T1000 (cell line): ENCODE measurements around the gene ABCA6.
"Not testable (repeated sequence)": the region's sequence is repeated elsewhere in the genome, so short reads cannot be mapped to it uniquely, and the experiment has no call there.

Source experiments
- DNase-seq: peaks from one replicate; lab custom pipeline; 2025; ENCODE audit warnings: mixed read lengths; lab: John Stamatoyannopoulos, UW

Gene ABCA6

GRCh38 chr17:69134112-69134511 is 7.6 kb downstream of the ABCA6 start:
- no peak for DNase-seq

DNA sequence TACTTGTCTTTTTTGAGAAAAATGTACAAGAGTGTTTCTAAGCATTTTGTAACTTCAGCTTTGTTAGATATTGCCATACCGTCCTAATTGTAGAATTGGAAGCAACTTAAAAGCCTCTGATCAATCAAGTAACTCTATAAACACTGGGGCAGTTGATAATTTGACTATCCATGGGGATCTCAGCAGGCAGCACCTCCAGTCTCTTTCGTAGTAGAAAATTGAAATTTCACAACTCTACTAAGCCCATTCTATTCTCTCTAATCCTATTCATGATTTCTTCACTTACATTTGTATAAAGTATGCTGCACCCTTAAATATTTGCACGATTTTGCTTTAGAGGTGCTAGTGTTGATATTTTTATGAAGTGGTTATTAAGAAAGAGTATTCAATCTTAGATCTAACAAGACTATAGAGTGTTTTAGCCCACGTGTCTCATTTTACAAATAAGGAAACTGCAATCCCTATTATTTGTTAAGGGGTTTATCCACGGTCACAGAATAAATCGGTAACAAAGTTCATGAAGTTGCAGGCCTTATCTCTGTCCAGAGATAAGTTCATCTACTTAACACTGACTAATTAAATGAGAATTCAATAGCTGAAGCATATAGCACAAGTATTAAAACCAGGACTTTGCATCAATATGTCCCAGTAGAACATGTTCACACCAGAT is 10.9 kb downstream of the ABCA6 start:
- no peak for DNase-seq

- DNase-seq, result no peak
Observed at GRCh38 chr17:69123626-69124025, 18.1 kb downstream of the ABCA6 start.

DNA sequence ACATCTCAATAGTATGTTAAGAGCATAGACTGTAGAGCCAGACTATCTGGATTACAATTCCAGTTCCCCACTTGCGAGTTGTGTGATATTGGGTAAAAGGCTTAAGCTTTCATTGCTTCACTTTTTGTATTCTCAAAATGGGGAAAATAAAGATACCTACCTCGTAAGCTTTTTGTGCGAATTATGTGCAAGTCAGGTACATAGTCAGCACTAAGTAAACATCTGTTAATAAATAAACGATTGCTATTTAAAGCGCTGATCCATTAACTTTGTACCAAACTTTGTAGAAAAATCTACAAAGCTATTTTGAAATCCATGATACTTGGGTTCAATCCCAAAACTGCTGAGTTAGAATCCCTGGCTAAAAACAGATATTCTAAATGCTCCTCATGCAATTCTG is 19.6 kb downstream of the ABCA6 start:
- no peak for DNase-seq

- DNase-seq, result no peak
Observed at GRCh38 chr17:69117855-69118784, 23.6 kb downstream of the ABCA6 start.

DNA sequence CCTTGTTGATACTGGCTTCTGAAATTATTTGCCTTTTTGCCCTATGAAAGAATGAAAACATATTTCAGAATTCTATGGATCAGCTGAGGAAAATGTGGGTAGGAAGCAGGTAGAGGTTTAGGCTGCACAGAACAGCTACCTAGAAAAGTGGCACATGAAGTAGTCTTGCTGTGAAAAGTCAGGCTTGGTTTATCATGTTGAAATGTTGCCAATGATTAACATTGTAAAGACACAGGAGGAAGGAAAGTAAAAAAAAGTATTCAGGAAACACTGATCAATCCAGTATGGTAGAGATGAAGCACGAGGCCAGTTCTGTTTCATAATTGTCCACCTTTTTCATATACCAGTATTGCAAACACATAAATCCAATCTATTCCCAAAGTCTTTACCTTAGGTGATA is 29.9 kb downstream of the ABCA6 start:
- no peak for DNase-seq

DNA sequence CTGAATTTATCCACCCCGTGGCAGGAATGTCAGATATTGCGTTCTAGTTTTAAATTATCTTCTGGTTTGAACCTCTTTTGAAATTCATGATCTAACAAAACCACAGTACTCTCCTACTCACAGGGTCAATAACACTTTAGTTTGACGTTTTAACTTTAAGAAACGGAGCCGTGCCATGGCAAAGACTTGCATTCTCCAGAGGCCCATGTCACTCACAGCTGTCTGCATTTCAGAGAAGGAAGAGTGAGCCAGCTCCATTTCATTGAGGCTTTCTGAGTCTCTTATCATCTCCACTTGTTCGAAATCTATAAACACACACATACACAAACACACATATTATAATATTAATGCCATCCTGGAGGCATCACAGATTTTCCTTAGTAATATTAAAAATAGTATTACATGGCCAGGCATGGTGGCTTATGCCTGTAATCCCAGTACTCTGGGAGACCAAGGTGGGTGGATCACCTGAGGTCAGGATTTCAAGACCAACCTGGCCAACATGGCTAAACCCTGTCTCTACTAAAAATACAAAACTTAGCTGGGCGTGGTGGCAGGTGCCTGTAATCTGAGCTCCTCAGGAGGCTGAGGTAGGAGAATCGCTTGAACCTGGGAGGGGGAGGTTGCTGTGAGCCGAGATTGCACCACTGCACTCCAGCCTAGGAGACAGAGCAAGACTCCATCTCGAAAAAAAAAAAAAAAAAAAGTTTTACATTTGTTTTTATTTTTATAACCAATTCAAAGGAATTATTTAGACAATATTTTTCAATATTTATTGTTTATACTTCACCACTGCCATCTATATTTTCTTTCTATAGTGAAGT is 35.6 kb downstream of the ABCA6 start:
- DNase-seq, result no peak

DNA sequence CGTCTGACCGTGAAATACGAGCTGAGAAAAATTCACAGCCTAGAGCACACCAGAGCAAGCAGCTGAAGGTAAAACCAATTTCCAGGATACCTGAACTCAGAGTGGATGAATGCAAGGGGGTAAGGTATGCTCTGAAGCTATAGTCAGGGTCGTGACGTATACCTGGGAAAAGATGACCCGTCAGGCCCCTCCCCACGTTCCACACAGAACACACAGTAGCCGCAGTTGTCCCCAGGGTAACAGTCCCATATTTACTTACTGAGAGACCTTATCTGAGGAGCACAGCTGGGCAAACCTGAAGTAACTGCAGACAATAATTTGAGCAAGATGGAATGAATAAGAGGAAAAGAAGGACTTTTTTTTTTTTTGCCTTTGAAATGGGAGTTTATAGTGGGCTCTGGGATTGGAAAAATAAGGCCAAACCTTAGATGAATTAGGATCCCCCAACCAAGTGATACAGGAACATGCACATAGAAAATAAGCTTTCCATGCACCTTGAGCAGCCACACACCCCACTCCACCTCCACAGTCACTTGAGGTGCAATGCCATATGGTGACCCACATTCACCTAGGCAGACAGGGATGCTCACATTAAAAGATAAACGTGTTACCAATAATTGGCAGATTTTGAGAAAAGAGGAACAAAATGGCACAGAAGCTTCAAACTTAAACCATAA is 38.0 kb downstream of the ABCA6 start:
- no peak for DNase-seq

GRCh38 chr17:69098625-69099024 is 43.1 kb downstream of the ABCA6 start:
- DNase-seq, result no peak

- DNase-seq, result no peak
Observed at GRCh38 chr17:69096541-69096940, 45.2 kb downstream of the ABCA6 start.

- DNase-seq, result no peak
Observed at GRCh38 chr17:69093995-69094394, 47.7 kb downstream of the ABCA6 start.

- DNase-seq, result no peak
Observed at GRCh38 chr17:69093279-69093789, 48.4 kb downstream of the ABCA6 start.

- no peak for DNase-seq
Observed at GRCh38 chr17:69090365-69090764, 51.3 kb downstream of the ABCA6 start.

- DNase-seq, result no peak
Observed at GRCh38 chr17:69088643-69089200, 53.0 kb downstream of the ABCA6 start.

DNA sequence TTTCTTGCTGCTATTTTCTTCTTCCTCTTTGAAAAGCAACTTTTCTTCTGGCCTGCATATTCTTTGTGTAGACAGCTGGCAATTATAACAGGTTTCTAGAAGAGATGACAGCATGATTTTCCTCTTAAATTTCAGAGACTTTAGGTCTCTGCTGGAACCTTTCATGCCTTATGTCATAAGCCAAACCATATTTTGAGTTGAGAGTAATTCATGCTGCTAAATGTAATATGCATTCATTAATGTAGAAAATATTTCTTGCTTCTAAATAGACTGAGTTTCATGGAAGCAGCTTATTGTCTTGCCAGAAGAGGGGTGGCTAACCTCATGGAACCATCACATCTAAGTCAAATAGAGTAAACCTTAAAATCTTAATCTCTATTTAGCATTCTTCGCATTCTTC is 55.1 kb downstream of the ABCA6 start:
- DNase-seq, result no peak

- no peak for DNase-seq
Observed at GRCh38 chr17:69084911-69085310, 56.8 kb downstream of the ABCA6 start.

DNA sequence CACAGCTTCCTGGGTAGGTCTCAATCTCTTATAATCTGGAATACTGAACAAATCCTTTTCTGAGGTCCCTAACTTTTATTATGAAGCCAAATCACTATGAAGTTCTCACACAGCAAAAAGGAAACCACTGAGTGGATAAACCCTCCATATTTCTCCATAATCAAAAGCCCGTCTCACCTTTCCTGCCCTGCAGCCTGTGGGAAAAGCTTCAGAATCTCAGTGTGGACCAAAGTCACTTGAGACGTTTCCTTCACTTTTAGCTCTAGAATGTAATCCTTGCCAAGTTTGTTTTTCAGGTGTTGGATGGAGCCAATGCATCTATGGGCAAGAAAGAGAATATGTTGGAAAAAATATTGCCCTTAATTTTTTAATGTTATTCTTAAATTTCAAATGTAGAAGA is 59.0 kb downstream of the ABCA6 start:
- no peak for DNase-seq

- DNase-seq, result no peak
Observed at GRCh38 chr17:69078864-69079263, 62.8 kb downstream of the ABCA6 start.

GRCh38 chr17:69075823-69076222 is 65.9 kb downstream of the ABCA6 start:
- DNase-seq, result no peak

DNA sequence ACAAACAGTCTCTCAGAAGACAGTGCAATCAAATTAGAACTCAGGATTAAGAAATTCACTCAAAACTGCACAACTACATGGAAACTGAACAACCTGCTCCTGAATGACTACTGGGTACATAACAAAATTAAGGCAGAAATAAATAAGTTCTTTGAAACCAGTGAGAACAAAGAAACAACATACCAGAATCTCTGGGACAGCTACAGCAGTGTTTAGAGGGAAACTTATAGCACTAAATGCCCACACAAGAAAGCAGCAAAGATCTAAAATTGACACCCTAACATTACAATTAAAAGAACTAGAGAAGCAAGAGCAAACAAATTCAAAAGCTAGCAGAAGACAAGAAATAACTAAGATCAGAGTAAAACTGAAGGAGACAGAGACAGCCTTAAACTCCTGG is 68.3 kb downstream of the ABCA6 start:
- not testable (repeated sequence) for DNase-seq

DNA sequence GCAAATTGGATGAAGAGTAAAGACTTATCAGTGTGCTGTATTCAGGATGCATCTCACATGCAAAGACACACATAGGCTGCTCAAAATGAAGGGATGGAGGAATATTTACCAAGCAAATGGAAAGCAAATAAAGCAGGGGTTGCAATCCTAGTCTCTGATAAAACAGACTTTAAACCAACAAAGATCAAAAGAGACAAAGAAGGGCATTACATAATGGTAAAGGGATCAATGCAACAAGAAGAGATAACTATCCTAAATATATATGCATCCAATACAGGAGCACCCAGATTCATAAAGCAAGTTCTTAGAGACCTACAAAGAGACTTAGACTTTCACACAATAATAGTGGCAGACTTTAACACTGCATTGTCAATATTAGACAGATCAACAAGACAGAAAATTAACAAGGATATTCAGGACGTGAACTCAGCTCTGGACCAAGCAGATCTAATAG is 68.9 kb downstream of the ABCA6 start:
- not testable (repeated sequence) for DNase-seq
